ENCODE measurements around the gene ADAMTS13. TPM values are rescaled to one million over a fixed set of nuclear protein-coding genes. Genes with fewer than 3 reads are reported as not detected.

The ADAMTS13 gene
- total and polyA plus RNA-seq, 11 donors, result 0.64 to 5.8 (median 2.7) TPM

DNA sequence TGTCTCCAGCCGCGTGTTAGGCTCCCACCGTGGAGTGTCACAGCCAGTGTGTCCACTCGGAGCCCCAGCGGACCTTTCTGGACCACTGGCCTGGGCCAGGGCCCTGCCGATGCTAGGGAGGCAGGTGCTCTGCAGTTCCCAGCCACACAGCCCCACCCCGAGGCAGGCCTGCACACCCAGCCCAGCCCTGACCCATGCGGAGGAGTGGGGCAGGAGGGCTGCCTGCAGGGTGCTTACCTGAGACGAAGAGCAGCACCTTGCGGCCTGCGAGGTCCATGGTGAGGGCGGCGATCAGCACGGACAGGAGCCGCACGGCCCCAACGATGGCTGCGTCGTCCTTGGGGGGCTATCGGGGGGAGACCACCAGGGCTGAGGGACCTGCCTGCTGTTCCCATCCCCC, 51.6 kb downstream of the ADAMTS13 start:
- no peak for TF ChIP-seq POLR2A (IDR thresholded peaks at IDR 0.05)
- TF ChIP-seq, protein P1, sequence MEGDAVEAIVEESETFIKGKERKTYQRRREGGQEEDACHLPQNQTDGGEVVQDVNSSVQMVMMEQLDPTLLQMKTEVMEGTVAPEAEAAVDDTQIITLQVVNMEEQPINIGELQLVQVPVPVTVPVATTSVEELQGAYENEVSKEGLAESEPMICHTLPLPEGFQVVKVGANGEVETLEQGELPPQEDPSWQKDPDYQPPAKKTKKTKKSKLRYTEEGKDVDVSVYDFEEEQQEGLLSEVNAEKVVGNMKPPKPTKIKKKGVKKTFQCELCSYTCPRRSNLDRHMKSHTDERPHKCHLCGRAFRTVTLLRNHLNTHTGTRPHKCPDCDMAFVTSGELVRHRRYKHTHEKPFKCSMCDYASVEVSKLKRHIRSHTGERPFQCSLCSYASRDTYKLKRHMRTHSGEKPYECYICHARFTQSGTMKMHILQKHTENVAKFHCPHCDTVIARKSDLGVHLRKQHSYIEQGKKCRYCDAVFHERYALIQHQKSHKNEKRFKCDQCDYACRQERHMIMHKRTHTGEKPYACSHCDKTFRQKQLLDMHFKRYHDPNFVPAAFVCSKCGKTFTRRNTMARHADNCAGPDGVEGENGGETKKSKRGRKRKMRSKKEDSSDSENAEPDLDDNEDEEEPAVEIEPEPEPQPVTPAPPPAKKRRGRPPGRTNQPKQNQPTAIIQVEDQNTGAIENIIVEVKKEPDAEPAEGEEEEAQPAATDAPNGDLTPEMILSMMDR (IDR thresholded peaks at IDR 0.05), result no peak
- Histone ChIP-seq H3K4me3 (no peak overlapping the region), H3K27me3 (no peaks in the 10 kb centered on the region), H3K9me3 (no peaks in the 10 kb centered on the region), H3K27ac (no peak overlapping the region), H3K4me1 (peaks cover 0 to 61% (median 9%) of the 10 kb centered on the region in 12 donors), H3K36me3 (peaks cover 0 to 50% (median 3%) of the 10 kb centered on the region in 9 donors)
- DNase-seq, result no peak
- intact Hi-C loops (cut with DNase I), result no loop called here
- no peak for ATAC-seq
- WGBS, 4 donors, result 80 to 94% (median 92%) methylated on average over 1 to 20 of the region's 20 CpGs

- no peak overlapping the region for H3K27ac ChIP-seq
- TF ChIP-seq POLR2A (IDR thresholded peaks at IDR 0.05), result no peak
- TF ChIP-seq, protein P1 (IDR thresholded peaks at IDR 0.05), result no peak
- no peaks in the 10 kb centered on the region for H3K27me3 ChIP-seq
- 79 to 92% (median 83%) methylated on average over 5 of the region's 5 CpGs for WGBS, 4 donors
- peaks cover 0 to 50% (median 3%) of the 10 kb centered on the region in 9 donors for H3K36me3 ChIP-seq
- DNase-seq, result no peak
- H3K4me3 ChIP-seq, result no peak overlapping the region
- no peaks in the 10 kb centered on the region for H3K9me3 ChIP-seq
- H3K4me1 ChIP-seq, result peaks cover 0 to 64% (median 10%) of the 10 kb centered on the region in 12 donors
- ATAC-seq, result no peak
- intact Hi-C loops (cut with DNase I), result no loop called here
These were observed 52.0 kb downstream of the ADAMTS13 start for GRCh38 chr9:133474215-133474614.

DNA sequence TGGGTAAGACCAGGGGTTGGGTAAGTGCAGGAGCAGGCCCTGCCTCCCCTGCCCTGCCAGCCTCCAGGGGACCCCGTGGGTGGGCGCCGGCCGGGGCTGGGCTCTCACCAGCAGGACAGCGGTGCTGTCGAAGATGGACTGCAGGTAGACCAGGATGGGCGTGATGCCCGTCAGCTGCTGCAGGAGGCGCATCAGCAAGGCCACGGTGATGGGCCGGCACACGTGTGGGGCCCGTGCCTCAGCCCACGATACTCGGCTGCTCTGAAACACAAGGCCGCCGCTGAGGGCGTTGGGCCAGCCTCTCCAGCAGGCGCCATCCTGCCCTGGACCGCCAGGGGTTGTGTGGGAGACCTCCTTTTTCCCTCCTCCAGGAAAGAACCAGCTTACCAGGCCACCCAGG, 52.7 kb downstream of the ADAMTS13 start:
- no peak overlapping the region for H3K4me3 ChIP-seq
- DNase-seq (no peak), ATAC-seq (no peak)
- H3K36me3 ChIP-seq, result peaks cover 0 to 50% (median 3%) of the 10 kb centered on the region in 9 donors
- no peak overlapping the region for H3K27ac ChIP-seq
- no peaks in the 10 kb centered on the region for H3K27me3 ChIP-seq
- WGBS, 4 donors, result 89 to 91% (median 90%) methylated on average over 15 to 20 of the region's 20 CpGs
- H3K4me1 ChIP-seq, result peaks cover 0 to 70% (median 16%) of the 10 kb centered on the region in 12 donors
- TF ChIP-seq, protein P1 (IDR thresholded peaks at IDR 0.05), result no peak
- TF ChIP-seq POLR2A (IDR thresholded peaks at IDR 0.05), result no peak
- intact Hi-C loops (cut with DNase I), result no loop called here
- H3K9me3 ChIP-seq, result no peaks in the 10 kb centered on the region

GRCh38 chr9:133475292-133476012, 53.3 kb downstream of the ADAMTS13 start:
- 90 to 94% (median 93%) methylated on average over 21 to 27 of the region's 27 CpGs for WGBS, 4 donors
- DNase-seq (no peak), ATAC-seq (no peak)
- H3K36me3 ChIP-seq, result peaks cover 0 to 50% (median 3%) of the 10 kb centered on the region in 9 donors
- H3K27ac ChIP-seq, result no peak overlapping the region
- no peaks in the 10 kb centered on the region for H3K27me3 ChIP-seq
- intact Hi-C loops (cut with DNase I), result no loop called here
- TF ChIP-seq POLR2A (IDR thresholded peaks at IDR 0.05), result no peak
- TF ChIP-seq, protein P1 (IDR thresholded peaks at IDR 0.05), result no peak
- peaks cover 0 to 71% (median 17%) of the 10 kb centered on the region in 12 donors for H3K4me1 ChIP-seq
- no peaks in the 10 kb centered on the region for H3K9me3 ChIP-seq
- H3K4me3 ChIP-seq, result peak overlapping the region in 1 of 12 donors; percentile 20

Measured in heart left ventricle (tissue), 16 donors.